ENCODE results near the gene METTL13. TPM values are rescaled to one million over a fixed set of nuclear protein-coding genes. Genes with fewer than 3 reads are reported as not detected.

METTL13 gene
- total RNA-seq, 1 experiment from 2014 or later: 41.9 TPM

GRCh38 chr1:171817511-171818265 is 36.2 kb downstream of the METTL13 start:
- ATAC-seq (no peak; the same call in 1 of the 2 replicates), DNase-seq (ENCODE audit: low read depth, low spot score) (no peak)
- intact Hi-C loops (cut with micrococcal nuclease; ENCODE audit: unreplicated experiment) (no loop called here), in situ Hi-C loops (cut with HindIII; ENCODE audit: low pct_unique_long_range_greater_than_20kb, low sequenced_read_pairs) (no loop called here)
- BruUV-seq (replicated peaks): no TSS peak
- H3K4me1 ChIP-seq (ENCODE audit: control insufficient read depth, insufficient read depth, low read length): no peaks in the 10 kb centered on the region
- TF ChIP-seq SIN3A (IDR thresholded peaks at IDR 0.05; ENCODE audit: borderline replicate concordance, insufficient read depth, low read depth, low read length): no peak
- no peak for TF ChIP-seq REST (IDR thresholded peaks at IDR 0.05; ENCODE audit: insufficient read depth in 1 of 2, low read depth in 2 of 2, low read length in 1 of 2)
- TF ChIP-seq POLR2AphosphoS5 (IDR thresholded peaks at IDR 0.05; ENCODE audit: low read depth, low read length): no peak
- TF ChIP-seq, protein P1, sequence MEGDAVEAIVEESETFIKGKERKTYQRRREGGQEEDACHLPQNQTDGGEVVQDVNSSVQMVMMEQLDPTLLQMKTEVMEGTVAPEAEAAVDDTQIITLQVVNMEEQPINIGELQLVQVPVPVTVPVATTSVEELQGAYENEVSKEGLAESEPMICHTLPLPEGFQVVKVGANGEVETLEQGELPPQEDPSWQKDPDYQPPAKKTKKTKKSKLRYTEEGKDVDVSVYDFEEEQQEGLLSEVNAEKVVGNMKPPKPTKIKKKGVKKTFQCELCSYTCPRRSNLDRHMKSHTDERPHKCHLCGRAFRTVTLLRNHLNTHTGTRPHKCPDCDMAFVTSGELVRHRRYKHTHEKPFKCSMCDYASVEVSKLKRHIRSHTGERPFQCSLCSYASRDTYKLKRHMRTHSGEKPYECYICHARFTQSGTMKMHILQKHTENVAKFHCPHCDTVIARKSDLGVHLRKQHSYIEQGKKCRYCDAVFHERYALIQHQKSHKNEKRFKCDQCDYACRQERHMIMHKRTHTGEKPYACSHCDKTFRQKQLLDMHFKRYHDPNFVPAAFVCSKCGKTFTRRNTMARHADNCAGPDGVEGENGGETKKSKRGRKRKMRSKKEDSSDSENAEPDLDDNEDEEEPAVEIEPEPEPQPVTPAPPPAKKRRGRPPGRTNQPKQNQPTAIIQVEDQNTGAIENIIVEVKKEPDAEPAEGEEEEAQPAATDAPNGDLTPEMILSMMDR (IDR thresholded peaks at IDR 0.05): no peak
- no peak for TF ChIP-seq TCF7L2 (IDR thresholded peaks at IDR 0.05; ENCODE audit: low read depth, low read length)
- ChIA-PET POLR2A (no interaction called here), CTCF (no interaction called here)
- H3K27me3 ChIP-seq (ENCODE audit: control insufficient read depth, insufficient read depth, low read length): no peaks in the 10 kb centered on the region
- no peak overlapping the region for H3K27ac ChIP-seq (ENCODE audit: low read length)
- no peaks in the 10 kb centered on the region for H3K9me3 ChIP-seq (ENCODE audit: control insufficient read depth, insufficient read depth, low read depth, low read length)
- H3K4me3 ChIP-seq (ENCODE audit: low read depth in 2 of 2, low read length in 2 of 2): no peak overlapping the region
- H3K36me3 ChIP-seq (ENCODE audit: control insufficient read depth, insufficient read depth, low read length): no peaks in the 10 kb centered on the region

DNA sequence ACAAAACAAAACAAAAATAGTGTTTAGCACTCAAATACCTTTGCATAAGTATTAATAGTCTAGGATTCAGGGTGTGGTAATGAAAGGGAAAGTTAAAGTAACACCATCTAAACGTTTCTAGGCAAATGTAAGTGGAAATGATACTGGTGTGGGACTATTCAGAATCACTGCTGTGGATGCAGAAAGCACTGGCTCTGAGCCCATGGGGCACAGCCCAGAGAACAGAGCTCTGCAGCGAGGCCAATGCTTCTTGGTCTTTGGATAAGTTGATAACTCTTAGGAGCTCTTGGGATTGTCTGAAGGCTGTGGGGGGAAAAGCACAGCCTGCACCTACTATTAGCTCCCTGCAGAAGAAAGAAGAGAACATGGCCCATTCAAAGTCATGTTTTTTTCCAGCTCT is 38.5 kb downstream of the METTL13 start:
- Histone ChIP-seq H3K36me3 (ENCODE audit: control insufficient read depth, insufficient read depth, low read length) (no peaks in the 10 kb centered on the region), H3K4me3 (ENCODE audit: low read depth in 2 of 2, low read length in 2 of 2) (no peak overlapping the region), H3K27ac (ENCODE audit: low read length) (no peak overlapping the region), H3K27me3 (ENCODE audit: control insufficient read depth, insufficient read depth, low read length) (no peaks in the 10 kb centered on the region), H3K4me1 (ENCODE audit: control insufficient read depth, insufficient read depth, low read length) (no peaks in the 10 kb centered on the region), H3K9me3 (ENCODE audit: control insufficient read depth, insufficient read depth, low read depth, low read length) (no peaks in the 10 kb centered on the region)
- TF ChIP-seq TCF7L2 (IDR thresholded peaks at IDR 0.05; ENCODE audit: low read depth, low read length): no peak
- TF ChIP-seq, protein P1 (IDR thresholded peaks at IDR 0.05): no peak
- no peak for TF ChIP-seq REST (IDR thresholded peaks at IDR 0.05; ENCODE audit: insufficient read depth in 1 of 2, low read depth in 2 of 2, low read length in 1 of 2)
- TF ChIP-seq POLR2AphosphoS5 (IDR thresholded peaks at IDR 0.05; ENCODE audit: low read depth, low read length): no peak
- TF ChIP-seq SIN3A (IDR thresholded peaks at IDR 0.05; ENCODE audit: borderline replicate concordance, insufficient read depth, low read depth, low read length): no peak
- intact Hi-C loops (cut with micrococcal nuclease; ENCODE audit: unreplicated experiment): no loop called here
- DNase-seq (ENCODE audit: low read depth, low spot score) (no peak), ATAC-seq (no peak)
- BruUV-seq (replicated peaks): no TSS peak
- in situ Hi-C loops (cut with HindIII; ENCODE audit: low pct_unique_long_range_greater_than_20kb, low sequenced_read_pairs): no loop called here
- ChIA-PET POLR2A (no interaction called here), CTCF (no interaction called here)

Measured in Panc1 (cell line).